Omental fat pad (tissue), 4 donors: ENCODE measurements around the gene DPYD. TPM values are rescaled to one million over a fixed set of nuclear protein-coding genes. Genes with fewer than 3 reads are reported as not detected.

Source experiments
- ATAC-seq: fragments of 150-250 bp; one replicate; pipeline ENCODE4 v1.9.1; 2016; ENCODE audit warnings: mild to moderate bottlenecking, moderate library complexity; ENCODE audit not compliant: low FRiP score
- DNase-seq: peaks from one replicate; pipeline ENCODE4 v3.0.0-alpha.2; 2019; ENCODE audit warnings: low spot score
- CTCF ChIP-seq, 3 donors: fragments of 450-650 bp; IDR thresholded peaks; one replicate each; pipeline ENCODE4 v1.5.1; 2016 to 2017; ENCODE audit warnings: antibody characterized with exemption in 3 of 3, mild to moderate bottlenecking in 3 of 3, moderate library complexity in 2 of 3
- total RNA-seq, 4 donors: library from RNA; depleted of rRNA; stranded (reverse); fragments of >200 nt; gene quantifications; one replicate each; pipeline ENCODE4 v1.1.0, GENCODE V29; 2016

The DPYD gene
- total RNA-seq, 4 donors from 2014 or later = 52.5 to 86.4 (median 60.3) TPM

GRCh38 chr1:97759078-97759477 lies 161.8 kb downstream of the DPYD start:
- TF ChIP-seq CTCF (IDR thresholded peaks at IDR 0.05) = no peak
- ATAC-seq (no peak), DNase-seq (no peak)

GRCh38 chr1:97758541-97759057 lies 162.2 kb downstream of the DPYD start:
- ATAC-seq (no peak), DNase-seq (no peak)
- TF ChIP-seq CTCF (IDR thresholded peaks at IDR 0.05) = no peak

- DNase-seq (no peak), ATAC-seq (no peak)
- no peak for TF ChIP-seq CTCF (IDR thresholded peaks at IDR 0.05)
These were observed 174.9 kb downstream of the DPYD start for GRCh38 chr1:97745912-97746311.

GRCh38 chr1:97744977-97745376 lies 175.9 kb downstream of the DPYD start:
- no peak for TF ChIP-seq CTCF (IDR thresholded peaks at IDR 0.05)
- ATAC-seq = no peak
- DNase-seq = no peak

GRCh38 chr1:97743129-97743528 lies 177.7 kb downstream of the DPYD start:
- no peak for TF ChIP-seq CTCF (IDR thresholded peaks at IDR 0.05)
- ATAC-seq (no peak), DNase-seq (no peak)

GRCh38 chr1:97740891-97741290 lies 179.9 kb downstream of the DPYD start:
- DNase-seq (no peak), ATAC-seq (no peak)

More at GRCh38 chr1:97740891-97741290, 179.9 kb downstream of the DPYD start:
- no peak for TF ChIP-seq CTCF (IDR thresholded peaks at IDR 0.05)
